A673 (cell line): Measurements from ENCODE around the gene CCDC30. TPM values are rescaled to one million over a fixed set of nuclear protein-coding genes. Genes with fewer than 3 reads are reported as not detected.
"Not testable (repeated sequence)": the region's sequence is repeated elsewhere in the genome, so short reads cannot be mapped to it uniquely, and the experiment has no call there.

Experiments used
- BruUV-seq: library from RNA; stranded (reverse); fragments of 400-500 nt; replicated peaks from 2 replicates; lab custom pipeline; 2021; lab: Mats Ljungman, UMichigan
- CTCF ChIA-PET: fragments of 300-600 bp; sonication (Branson Sonifier 250); formaldehyde crosslinking; loops from one replicate; lab custom pipeline; 2022; ENCODE audit warnings: antibody characterized with exemption; lab: Charles Lee
- POLR2A ChIA-PET: fragments of 300-600 bp; sonication (Branson Sonifier 250); formaldehyde crosslinking; loops from one replicate; lab custom pipeline; 2022; ENCODE audit warnings: antibody characterized with exemption; ENCODE audit not compliant: low non-redundant PET; lab: Charles Lee
- DNase-seq: peaks from one replicate; pipeline ENCODE4 v3.0.0-alpha.2; 2015; ENCODE audit warnings: low spot score
- H3K27ac ChIP-seq: fragments of 200-600 bp; sonication (generic); 2 replicates; pipeline ENCODE4 v1.5.1; 2016; ENCODE audit warnings: mixed run types, low read depth, mild to moderate bottlenecking, mixed read lengths, antibody characterized with exemption, low read length; ENCODE audit not compliant: poor library complexity, severe bottlenecking
- H3K27me3 ChIP-seq: fragments of 200-600 bp; sonication (generic); replicated peaks from 2 replicates; pipeline ENCODE4 v1.6.1; 2017; ENCODE audit warnings: mixed run types, low read depth, mild to moderate bottlenecking, mixed read lengths, antibody characterized with exemption, low read length; ENCODE audit not compliant: insufficient read depth, poor library complexity
- H3K36me3 ChIP-seq: fragments of 200-600 bp; sonication (generic); 2 replicates; pipeline ENCODE4 v1.6.1; 2016; ENCODE audit warnings: mixed run types, mild to moderate bottlenecking, mixed read lengths, antibody characterized with exemption, low read length; ENCODE audit not compliant: insufficient read depth, poor library complexity, severe bottlenecking
- H3K4me1 ChIP-seq: fragments of 200-600 bp; sonication (generic); 2 replicates; pipeline ENCODE4 v1.6.1; 2017; ENCODE audit warnings: mixed run types, mild to moderate bottlenecking, mixed read lengths, antibody characterized with exemption, low read length; ENCODE audit not compliant: insufficient read depth, poor library complexity, severe bottlenecking
- H3K4me3 ChIP-seq: fragments of 200-600 bp; sonication (generic); 2 replicates; pipeline ENCODE4 v1.5.1; 2016; ENCODE audit warnings: low read depth, mixed run types, mild to moderate bottlenecking, mixed read lengths, low read length; ENCODE audit not compliant: poor library complexity, severe bottlenecking
- H3K9me3 ChIP-seq: fragments of 200-600 bp; sonication (generic); 2 replicates; pipeline ENCODE4 v1.6.1; 2016; ENCODE audit warnings: mixed run types, low read depth, mild to moderate bottlenecking, mixed read lengths, antibody characterized with exemption, low read length; ENCODE audit not compliant: poor library complexity, severe bottlenecking
- EZH2 ChIP-seq: fragments of 200-600 bp; sonication (generic); IDR thresholded peaks from 2 replicates; pipeline ENCODE4 v1.6.1; 2017; ENCODE audit warnings: borderline replicate concordance, low read depth, mild to moderate bottlenecking, mixed read lengths, antibody characterized with exemption, low read length; ENCODE audit not compliant: poor library complexity, severe bottlenecking
- intact Hi-C: fragments of 100-400 bp; cut with micrococcal nuclease; formaldehyde crosslinking; loops from one replicate; pipeline ENCODE4 v1.10.0; 2022; ENCODE audit not compliant: unreplicated experiment
- total RNA-seq: library from RNA; stranded (reverse); gene quantifications from 2 replicates; pipeline ENCODE4 v1.2.3, GENCODE V29; 2021
- TF ChIP-seq, protein P1 (sequence below): fragments of 300-800, 200-600 bp; sonication (generic); conservative IDR thresholded peaks from 2 replicates; pipeline ENCODE4 v1.5.1; 2017; ENCODE audit warnings: low read depth, mild to moderate bottlenecking, antibody characterized with exemption, low read length, moderate library complexity, mixed read lengths

The CCDC30 gene
- total RNA-seq, 1 experiment from 2014 or later, result 4.8 TPM

DNA sequence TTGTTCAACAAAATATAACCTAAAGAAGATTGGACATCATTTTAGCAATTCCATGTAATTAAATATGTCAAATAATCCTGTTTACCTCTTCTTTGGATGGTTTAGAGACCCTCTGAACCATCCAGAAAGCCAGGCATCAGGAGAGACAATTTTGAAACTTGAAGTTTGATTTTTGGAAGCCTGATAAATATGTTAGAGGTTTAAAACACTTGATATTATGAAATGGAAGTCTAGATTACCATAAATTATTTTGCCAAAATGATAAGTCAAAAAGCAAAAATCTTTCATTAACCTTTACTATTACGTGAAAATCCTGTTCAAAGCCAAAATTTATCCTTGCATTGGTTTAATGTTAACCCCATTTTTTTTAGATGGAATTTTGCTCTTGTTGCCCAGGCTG lies 43.5 kb downstream of the CCDC30 start:
- Histone ChIP-seq H3K27me3 (no peaks in the 10 kb centered on the region), H3K36me3 (no peaks in the 10 kb centered on the region), H3K4me3 (no peak overlapping the region), H3K9me3 (peaks cover 55% of the 10 kb centered on the region), H3K4me1 (no peaks in the 10 kb centered on the region), H3K27ac (no peak overlapping the region)
- BruUV-seq, result no TSS peak
- POLR2A ChIA-PET, result interaction anchor here (0.7 kb wide), 1 partner anchor 300 kb away, joined by 4 read pairs; no protein-coding TSS in a partner anchor
- intact Hi-C loops, result no loop called here
- CTCF ChIA-PET, result no interaction called here
- DNase-seq, result no peak
- TF ChIP-seq EZH2, result no peak
- TF ChIP-seq, protein P1, sequence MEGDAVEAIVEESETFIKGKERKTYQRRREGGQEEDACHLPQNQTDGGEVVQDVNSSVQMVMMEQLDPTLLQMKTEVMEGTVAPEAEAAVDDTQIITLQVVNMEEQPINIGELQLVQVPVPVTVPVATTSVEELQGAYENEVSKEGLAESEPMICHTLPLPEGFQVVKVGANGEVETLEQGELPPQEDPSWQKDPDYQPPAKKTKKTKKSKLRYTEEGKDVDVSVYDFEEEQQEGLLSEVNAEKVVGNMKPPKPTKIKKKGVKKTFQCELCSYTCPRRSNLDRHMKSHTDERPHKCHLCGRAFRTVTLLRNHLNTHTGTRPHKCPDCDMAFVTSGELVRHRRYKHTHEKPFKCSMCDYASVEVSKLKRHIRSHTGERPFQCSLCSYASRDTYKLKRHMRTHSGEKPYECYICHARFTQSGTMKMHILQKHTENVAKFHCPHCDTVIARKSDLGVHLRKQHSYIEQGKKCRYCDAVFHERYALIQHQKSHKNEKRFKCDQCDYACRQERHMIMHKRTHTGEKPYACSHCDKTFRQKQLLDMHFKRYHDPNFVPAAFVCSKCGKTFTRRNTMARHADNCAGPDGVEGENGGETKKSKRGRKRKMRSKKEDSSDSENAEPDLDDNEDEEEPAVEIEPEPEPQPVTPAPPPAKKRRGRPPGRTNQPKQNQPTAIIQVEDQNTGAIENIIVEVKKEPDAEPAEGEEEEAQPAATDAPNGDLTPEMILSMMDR, result no peak

DNA sequence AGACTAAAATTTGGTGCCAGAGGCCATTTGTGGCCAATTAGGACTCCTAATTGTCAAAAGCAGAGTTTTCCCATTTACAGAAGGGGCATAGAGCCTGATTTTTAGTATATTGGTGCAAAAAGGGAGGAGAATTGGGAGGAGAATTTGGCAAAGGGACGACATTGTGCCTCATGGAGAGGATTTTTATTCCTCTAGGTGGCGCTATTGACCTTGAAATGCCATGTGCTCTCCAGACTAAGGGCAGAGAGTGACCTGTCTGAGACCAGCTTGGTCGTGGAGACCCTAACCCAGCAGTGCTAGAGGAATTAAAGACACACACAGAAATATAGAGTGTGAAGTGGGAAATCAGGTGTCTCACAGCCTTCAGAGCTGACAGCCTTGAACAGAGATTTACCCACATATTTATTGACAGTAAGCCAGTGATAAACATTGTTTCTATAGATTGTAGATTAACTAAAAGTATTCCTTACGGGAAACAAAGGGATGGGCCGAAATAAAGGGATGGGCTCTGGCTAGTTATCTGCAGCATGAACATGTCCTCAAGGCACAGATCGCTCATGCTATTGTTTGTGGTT lies 48.6 kb downstream of the CCDC30 start:
- intact Hi-C loops, BruUV-seq, H3K27ac ChIP-seq, H3K4me3 ChIP-seq, DNase-seq, POLR2A ChIA-PET, H3K36me3 ChIP-seq, H3K27me3 ChIP-seq, H3K4me1 ChIP-seq: not testable (repeated sequence)
- CTCF ChIA-PET, result interaction anchor here (0.6 kb wide), 1 partner anchor 252 kb away, joined by 7 read pairs; no protein-coding TSS in a partner anchor
- peaks cover 30% of the 10 kb centered on the region for H3K9me3 ChIP-seq
- TF ChIP-seq, protein P1, result peak; percentile 38; the same call in 1 of the 2 replicates

DNA sequence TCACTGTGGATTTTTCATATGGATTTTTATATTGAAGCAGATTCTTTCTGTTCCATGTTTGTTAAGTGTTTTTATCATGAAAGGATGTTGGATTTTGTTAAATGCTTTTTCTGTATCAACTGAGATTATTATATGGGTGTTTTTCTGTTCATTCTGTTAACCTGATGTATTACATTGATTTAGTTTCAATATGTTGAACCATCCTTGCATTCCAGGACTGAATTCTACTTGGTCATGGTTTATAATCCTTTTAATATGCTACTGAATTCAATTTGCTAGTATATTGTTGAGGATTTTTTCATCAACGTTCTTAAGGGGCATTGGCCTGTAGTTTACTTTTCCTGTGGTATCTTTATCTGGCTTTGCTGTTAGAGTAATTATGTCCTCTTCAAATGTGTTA lies 55.8 kb downstream of the CCDC30 start:
- CTCF ChIA-PET, result no interaction called here
- no peaks in the 10 kb centered on the region for H3K4me1 ChIP-seq
- BruUV-seq, result no TSS peak
- intact Hi-C loops, result no loop called here
- no peak for TF ChIP-seq EZH2
- TF ChIP-seq, protein P1, result no peak
- H3K4me3 ChIP-seq, result no peak overlapping the region
- DNase-seq, result no peak
- POLR2A ChIA-PET, result no interaction called here
- no peaks in the 10 kb centered on the region for H3K36me3 ChIP-seq
- H3K27me3 ChIP-seq, result no peaks in the 10 kb centered on the region
- H3K9me3 ChIP-seq, result peaks cover 13% of the 10 kb centered on the region
- H3K27ac ChIP-seq, result no peak overlapping the region
